Naive thymus-derived CD4-positive, alpha-beta T cell (primary cell): Measurements from ENCODE around the gene JPH2. TPM values are rescaled to one million over a fixed set of nuclear protein-coding genes. Genes with fewer than 3 reads are reported as not detected.

Experiments
- ATAC-seq: fragments of 150-1000 bp; cut with Tn5 transposase; 2 replicates; pipeline ENCODE4 v1.10.0; 2021; ENCODE audit warnings: mild to moderate bottlenecking, moderate library complexity
- CTCF ChIA-PET: fragments of 350-600 bp; sonication (Branson Sonifier 250); formaldehyde crosslinking; loops from one replicate; lab custom pipeline; 2021; ENCODE audit warnings: antibody characterized with exemption; lab: Charles Lee
- POLR2A ChIA-PET: fragments of 350-600 bp; sonication (Branson Sonifier 250); formaldehyde crosslinking; loops from one replicate; lab custom pipeline; 2021; ENCODE audit warnings: antibody characterized with exemption, inconsistent platforms; lab: Charles Lee
- DNase-seq, 9 donors: peaks; one replicate each; pipeline versions ENCODE4 v3.0.0 to v3.0.0-alpha.2; 2020 to 2022; ENCODE audit warnings: mixed read lengths in 1 of 9
- H3K27ac ChIP-seq: one replicate; pipeline ENCODE4 v1.7.0; 2013; ENCODE audit warnings: mild to moderate bottlenecking, low read depth, low read length, moderate library complexity
- H3K27me3 ChIP-seq, 2 donors: one replicate each; pipeline ENCODE4 v1.7.0; 2013; ENCODE audit warnings: low read length in 2 of 2, mild to moderate bottlenecking in 2 of 2, moderate library complexity in 2 of 2; ENCODE audit not compliant: control insufficient read depth in 2 of 2, insufficient read depth in 2 of 2
- H3K36me3 ChIP-seq, 3 experiments: 1 replicate in 2 of 3; 2 replicates in 1 of 3; pipeline ENCODE4 v1.7.0; 2013; ENCODE audit warnings: low read length in 3 of 3, mild to moderate bottlenecking in 3 of 3, moderate library complexity in 1 of 3; ENCODE audit not compliant: insufficient read depth in 3 of 3, control insufficient read depth in 2 of 3
- H3K4me1 ChIP-seq, 2 donors: one replicate each; pipeline ENCODE4 v1.7.0; 2013; ENCODE audit warnings: low read length in 2 of 2, mild to moderate bottlenecking in 2 of 2, moderate library complexity in 1 of 2; ENCODE audit not compliant: control insufficient read depth in 2 of 2, insufficient read depth in 2 of 2
- H3K4me3 ChIP-seq: 2 replicates; pipeline ENCODE4 v1.7.0; 2013; ENCODE audit warnings: mild to moderate bottlenecking, low read length
- H3K9me3 ChIP-seq, 3 experiments: 1 replicate in 2 of 3; 2 replicates in 1 of 3; pipeline ENCODE4 v1.7.0; 2013; ENCODE audit warnings: low read length in 3 of 3; ENCODE audit not compliant: control insufficient read depth in 2 of 3
- H3K27ac Mint-ChIP-seq, 9 donors: one replicate each; pipeline ENCODE4 v1.8.0; 2020 to 2022; ENCODE audit warnings: mixed read lengths in 9 of 9, mild to moderate bottlenecking in 8 of 9, moderate library complexity in 5 of 9, inconsistent platforms in 2 of 9
- H3K27me3 Mint-ChIP-seq, 5 donors: one replicate each; pipeline ENCODE4 v1.8.0; 2021 to 2022; ENCODE audit warnings: mixed read lengths in 5 of 5, mild to moderate bottlenecking in 1 of 5
- H3K36me3 Mint-ChIP-seq, 5 donors: one replicate each; pipeline ENCODE4 v1.8.0; 2020 to 2022; ENCODE audit warnings: mixed read lengths in 5 of 5, mild to moderate bottlenecking in 3 of 5, inconsistent platforms in 1 of 5
- H3K4me1 Mint-ChIP-seq, 7 donors: one replicate each; pipeline ENCODE4 v1.8.0; 2020 to 2022; ENCODE audit warnings: mixed read lengths in 7 of 7, mild to moderate bottlenecking in 3 of 7, inconsistent platforms in 1 of 7
- H3K4me3 Mint-ChIP-seq, 10 donors: one replicate each; pipeline ENCODE4 v1.8.0; 2020 to 2022; ENCODE audit warnings: mild to moderate bottlenecking in 10 of 10, mixed read lengths in 10 of 10, moderate library complexity in 6 of 10, inconsistent platforms in 2 of 10
- H3K9me3 Mint-ChIP-seq, 11 donors: one replicate each; pipeline ENCODE4 v1.8.0; 2020 to 2022; ENCODE audit warnings: mixed read lengths in 11 of 11, mild to moderate bottlenecking in 4 of 11, inconsistent platforms in 1 of 11, moderate library complexity in 1 of 11
- intact Hi-C, 2 donors: fragments of 100-400 bp; cut with micrococcal nuclease; formaldehyde crosslinking; loops; one replicate each; pipeline ENCODE4 v1.15.1; 2023
- polyA plus RNA-seq, 2 donors: library from polyadenylated mRNA; unstranded; fragments of 300-500 nt; fragmentation: Illumina TruSeq; gene quantifications; one replicate each; pipeline ENCODE4 v1.2.3, GENCODE V29; 2021
- total RNA-seq, 6 experiments: library from RNA in 5 of 6; stranded (reverse) in 5 of 6; gene quantifications; 1 replicate in 5 of 6; 2 replicates in 1 of 6; pipeline ENCODE4 v1.2.3 and lab custom pipeline; 2021 to 2026

The JPH2 gene
- total and polyA plus RNA-seq, 7 experiments from 2014 or later, result 0.07 to 0.17 TPM; not detected in 5

- no peak overlapping the region for H3K27ac ChIP-seq
- no peaks in the 10 kb centered on the region for H3K9me3 ChIP-seq
- Mint-ChIP-seq H3K9me3 (peaks cover 7 to 40% (median 15%) of the 10 kb centered on the region in 11 donors), H3K27ac (no peak overlapping the region), H3K27me3 (peaks cover 15 to 45% (median 44%) of the 10 kb centered on the region in 5 donors), H3K4me1 (peaks cover 0 to 6% (median 0%) of the 10 kb centered on the region in 7 donors), H3K4me3 (no peak overlapping the region), H3K36me3 (peaks cover 0 to 17% (median 5%) of the 10 kb centered on the region in 5 donors)
- H3K4me3 ChIP-seq, result no peak overlapping the region
- H3K4me1 ChIP-seq, result no peaks in the 10 kb centered on the region
- ChIA-PET POLR2A (interaction anchor here (1.0 kb wide), 1 partner anchor 44 kb away, joined by 4 read pairs; no protein-coding TSS in a partner anchor), CTCF (interaction anchor here (0.5 kb wide), 1 partner anchor 780 kb away, joined by 7 read pairs; no protein-coding TSS in a partner anchor)
- no peaks in the 10 kb centered on the region for H3K36me3 ChIP-seq
- no peak for ATAC-seq
- intact Hi-C loops, result loop anchor here in 1 of 2 donors (10.0 kb wide), 1 partner anchor 755 kb away; no protein-coding TSS in a partner anchor
- no peaks in the 10 kb centered on the region for H3K27me3 ChIP-seq
- DNase-seq, result no peak
These were observed 77.0 kb downstream of the JPH2 start for GRCh38 chr20:44109951-44110361.

GRCh38 chr20:44106615-44107014 lies 80.4 kb downstream of the JPH2 start:
- CTCF ChIA-PET, result no interaction called here
- H3K27ac Mint-ChIP-seq, result no peak overlapping the region

GRCh38 chr20:44104798-44105517 lies 82.0 kb downstream of the JPH2 start:
- Histone ChIP-seq H3K27ac (no peak overlapping the region), H3K27me3 (peaks cover 0 to 4% of the 10 kb centered on the region in 2 donors), H3K9me3 (no peaks in the 10 kb centered on the region), H3K4me3 (no peak overlapping the region), H3K36me3 (no peaks in the 10 kb centered on the region), H3K4me1 (no peaks in the 10 kb centered on the region)
- H3K4me3 Mint-ChIP-seq, result no peak overlapping the region
- peaks cover 7 to 64% (median 28%) of the 10 kb centered on the region in 11 donors for H3K9me3 Mint-ChIP-seq
- ATAC-seq, result no peak
- H3K4me1 Mint-ChIP-seq, result no peaks in the 10 kb centered on the region
- H3K36me3 Mint-ChIP-seq, result peaks cover 0 to 17% (median 5%) of the 10 kb centered on the region in 5 donors
- POLR2A ChIA-PET, result no interaction called here
- peaks cover 43 to 86% (median 68%) of the 10 kb centered on the region in 5 donors for H3K27me3 Mint-ChIP-seq
- no peak overlapping the region for H3K27ac Mint-ChIP-seq
- intact Hi-C loops, result no loop called here
- no peak for DNase-seq
- CTCF ChIA-PET, result no interaction called here

More at GRCh38 chr20:44106615-44107014, 80.4 kb downstream of the JPH2 start:
- no peak overlapping the region for H3K4me3 Mint-ChIP-seq
- intact Hi-C loops, result no loop called here
- H3K9me3 ChIP-seq, result no peaks in the 10 kb centered on the region
- DNase-seq (no peak), ATAC-seq (no peak)
- H3K9me3 Mint-ChIP-seq, result peaks cover 7 to 57% (median 26%) of the 10 kb centered on the region in 11 donors
- peaks cover 0 to 17% (median 5%) of the 10 kb centered on the region in 5 donors for H3K36me3 Mint-ChIP-seq
- H3K4me1 ChIP-seq, result no peaks in the 10 kb centered on the region
- no peak overlapping the region for H3K4me3 ChIP-seq
- H3K27me3 ChIP-seq, result no peaks in the 10 kb centered on the region
- no peaks in the 10 kb centered on the region for H3K4me1 Mint-ChIP-seq
- H3K27me3 Mint-ChIP-seq, result peaks cover 34 to 75% (median 58%) of the 10 kb centered on the region in 5 donors
- no peaks in the 10 kb centered on the region for H3K36me3 ChIP-seq
- POLR2A ChIA-PET, result no interaction called here
- no peak overlapping the region for H3K27ac ChIP-seq

- H3K27ac ChIP-seq, result no peak overlapping the region
- no peaks in the 10 kb centered on the region for H3K4me1 ChIP-seq
- Mint-ChIP-seq H3K9me3 (peaks cover 3 to 46% (median 21%) of the 10 kb centered on the region in 11 donors), H3K36me3 (peaks cover 0 to 13% (median 3%) of the 10 kb centered on the region in 5 donors), H3K27me3 (peaks cover 52 to 74% (median 68%) of the 10 kb centered on the region in 5 donors), H3K4me3 (no peak overlapping the region), H3K27ac (no peak overlapping the region), H3K4me1 (no peaks in the 10 kb centered on the region)
- intact Hi-C loops, result no loop called here
- ATAC-seq, result no peak
- peaks cover 0 to 4% of the 10 kb centered on the region in 2 donors for H3K27me3 ChIP-seq
- H3K9me3 ChIP-seq, result no peaks in the 10 kb centered on the region
- ChIA-PET CTCF (no interaction called here), POLR2A (no interaction called here)
- H3K4me3 ChIP-seq, result no peak overlapping the region
- no peaks in the 10 kb centered on the region for H3K36me3 ChIP-seq
- no peak for DNase-seq
These were observed 84.4 kb downstream of the JPH2 start for GRCh38 chr20:44102582-44102981.

- DNase-seq, result no peak
- ChIA-PET POLR2A (no interaction called here), CTCF (no interaction called here)
- Mint-ChIP-seq H3K4me3 (no peak overlapping the region), H3K36me3 (peaks cover 0 to 5% (median 0%) of the 10 kb centered on the region in 5 donors), H3K27me3 (peaks cover 41 to 56% (median 48%) of the 10 kb centered on the region in 5 donors), H3K4me1 (no peaks in the 10 kb centered on the region), H3K27ac (no peak overlapping the region), H3K9me3 (peaks cover 0 to 26% (median 13%) of the 10 kb centered on the region in 11 donors)
- intact Hi-C loops, result no loop called here
- H3K27ac ChIP-seq, result no peak overlapping the region
- H3K27me3 ChIP-seq, result peaks cover 0 to 4% of the 10 kb centered on the region in 2 donors
- H3K36me3 ChIP-seq, result no peaks in the 10 kb centered on the region
- no peaks in the 10 kb centered on the region for H3K4me1 ChIP-seq
- no peaks in the 10 kb centered on the region for H3K9me3 ChIP-seq
- H3K4me3 ChIP-seq, result no peak overlapping the region
- ATAC-seq, result no peak
These were observed 87.2 kb downstream of the JPH2 start for GRCh38 chr20:44099832-44100231.

- ChIA-PET CTCF (no interaction called here), POLR2A (no interaction called here)
- ATAC-seq (no peak), DNase-seq (no peak)
- Mint-ChIP-seq H3K27ac (no peak overlapping the region), H3K4me1 (no peaks in the 10 kb centered on the region), H3K9me3 (peaks cover 0 to 26% (median 13%) of the 10 kb centered on the region in 11 donors), H3K36me3 (peaks cover 0 to 5% (median 0%) of the 10 kb centered on the region in 5 donors), H3K4me3 (no peak overlapping the region), H3K27me3 (peaks cover 36 to 52% (median 38%) of the 10 kb centered on the region in 5 donors)
- H3K27me3 ChIP-seq, result peaks cover 0 to 4% of the 10 kb centered on the region in 2 donors
- intact Hi-C loops, result no loop called here
- no peak overlapping the region for H3K4me3 ChIP-seq
- no peaks in the 10 kb centered on the region for H3K4me1 ChIP-seq
- no peak overlapping the region for H3K27ac ChIP-seq
- H3K36me3 ChIP-seq, result no peaks in the 10 kb centered on the region
- no peaks in the 10 kb centered on the region for H3K9me3 ChIP-seq
These were observed 88.3 kb downstream of the JPH2 start for GRCh38 chr20:44098657-44099056.
